ENCODE results near the gene KDM4F. TPM values are rescaled to one million over a fixed set of nuclear protein-coding genes. Genes with fewer than 3 reads are reported as not detected.

The KDM4F gene
- total and polyA plus RNA-seq, 2 of the 8 experiments (the other 6 are each of a cell fraction or from before 2014, with no cell fraction given), result not detected

DNA sequence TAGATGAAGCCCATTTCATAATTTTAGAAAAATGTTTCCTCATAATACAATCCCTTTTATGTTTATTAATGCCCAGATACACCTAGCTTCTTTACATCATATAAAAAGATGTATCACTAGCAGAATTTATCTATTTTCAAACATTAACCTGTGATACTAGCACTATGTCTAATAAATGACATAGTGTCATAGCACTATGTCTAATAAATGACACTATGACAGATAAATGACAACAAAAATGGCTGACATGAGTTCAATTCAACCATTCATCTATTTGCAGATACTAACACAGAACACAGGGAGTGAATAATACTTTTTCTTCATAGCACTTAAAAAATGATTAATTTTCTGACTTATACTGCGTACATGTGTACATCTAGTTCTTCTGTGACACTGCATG is 43.6 kb upstream of the KDM4F start (continued):
- TF ChIP-seq, protein P1, sequence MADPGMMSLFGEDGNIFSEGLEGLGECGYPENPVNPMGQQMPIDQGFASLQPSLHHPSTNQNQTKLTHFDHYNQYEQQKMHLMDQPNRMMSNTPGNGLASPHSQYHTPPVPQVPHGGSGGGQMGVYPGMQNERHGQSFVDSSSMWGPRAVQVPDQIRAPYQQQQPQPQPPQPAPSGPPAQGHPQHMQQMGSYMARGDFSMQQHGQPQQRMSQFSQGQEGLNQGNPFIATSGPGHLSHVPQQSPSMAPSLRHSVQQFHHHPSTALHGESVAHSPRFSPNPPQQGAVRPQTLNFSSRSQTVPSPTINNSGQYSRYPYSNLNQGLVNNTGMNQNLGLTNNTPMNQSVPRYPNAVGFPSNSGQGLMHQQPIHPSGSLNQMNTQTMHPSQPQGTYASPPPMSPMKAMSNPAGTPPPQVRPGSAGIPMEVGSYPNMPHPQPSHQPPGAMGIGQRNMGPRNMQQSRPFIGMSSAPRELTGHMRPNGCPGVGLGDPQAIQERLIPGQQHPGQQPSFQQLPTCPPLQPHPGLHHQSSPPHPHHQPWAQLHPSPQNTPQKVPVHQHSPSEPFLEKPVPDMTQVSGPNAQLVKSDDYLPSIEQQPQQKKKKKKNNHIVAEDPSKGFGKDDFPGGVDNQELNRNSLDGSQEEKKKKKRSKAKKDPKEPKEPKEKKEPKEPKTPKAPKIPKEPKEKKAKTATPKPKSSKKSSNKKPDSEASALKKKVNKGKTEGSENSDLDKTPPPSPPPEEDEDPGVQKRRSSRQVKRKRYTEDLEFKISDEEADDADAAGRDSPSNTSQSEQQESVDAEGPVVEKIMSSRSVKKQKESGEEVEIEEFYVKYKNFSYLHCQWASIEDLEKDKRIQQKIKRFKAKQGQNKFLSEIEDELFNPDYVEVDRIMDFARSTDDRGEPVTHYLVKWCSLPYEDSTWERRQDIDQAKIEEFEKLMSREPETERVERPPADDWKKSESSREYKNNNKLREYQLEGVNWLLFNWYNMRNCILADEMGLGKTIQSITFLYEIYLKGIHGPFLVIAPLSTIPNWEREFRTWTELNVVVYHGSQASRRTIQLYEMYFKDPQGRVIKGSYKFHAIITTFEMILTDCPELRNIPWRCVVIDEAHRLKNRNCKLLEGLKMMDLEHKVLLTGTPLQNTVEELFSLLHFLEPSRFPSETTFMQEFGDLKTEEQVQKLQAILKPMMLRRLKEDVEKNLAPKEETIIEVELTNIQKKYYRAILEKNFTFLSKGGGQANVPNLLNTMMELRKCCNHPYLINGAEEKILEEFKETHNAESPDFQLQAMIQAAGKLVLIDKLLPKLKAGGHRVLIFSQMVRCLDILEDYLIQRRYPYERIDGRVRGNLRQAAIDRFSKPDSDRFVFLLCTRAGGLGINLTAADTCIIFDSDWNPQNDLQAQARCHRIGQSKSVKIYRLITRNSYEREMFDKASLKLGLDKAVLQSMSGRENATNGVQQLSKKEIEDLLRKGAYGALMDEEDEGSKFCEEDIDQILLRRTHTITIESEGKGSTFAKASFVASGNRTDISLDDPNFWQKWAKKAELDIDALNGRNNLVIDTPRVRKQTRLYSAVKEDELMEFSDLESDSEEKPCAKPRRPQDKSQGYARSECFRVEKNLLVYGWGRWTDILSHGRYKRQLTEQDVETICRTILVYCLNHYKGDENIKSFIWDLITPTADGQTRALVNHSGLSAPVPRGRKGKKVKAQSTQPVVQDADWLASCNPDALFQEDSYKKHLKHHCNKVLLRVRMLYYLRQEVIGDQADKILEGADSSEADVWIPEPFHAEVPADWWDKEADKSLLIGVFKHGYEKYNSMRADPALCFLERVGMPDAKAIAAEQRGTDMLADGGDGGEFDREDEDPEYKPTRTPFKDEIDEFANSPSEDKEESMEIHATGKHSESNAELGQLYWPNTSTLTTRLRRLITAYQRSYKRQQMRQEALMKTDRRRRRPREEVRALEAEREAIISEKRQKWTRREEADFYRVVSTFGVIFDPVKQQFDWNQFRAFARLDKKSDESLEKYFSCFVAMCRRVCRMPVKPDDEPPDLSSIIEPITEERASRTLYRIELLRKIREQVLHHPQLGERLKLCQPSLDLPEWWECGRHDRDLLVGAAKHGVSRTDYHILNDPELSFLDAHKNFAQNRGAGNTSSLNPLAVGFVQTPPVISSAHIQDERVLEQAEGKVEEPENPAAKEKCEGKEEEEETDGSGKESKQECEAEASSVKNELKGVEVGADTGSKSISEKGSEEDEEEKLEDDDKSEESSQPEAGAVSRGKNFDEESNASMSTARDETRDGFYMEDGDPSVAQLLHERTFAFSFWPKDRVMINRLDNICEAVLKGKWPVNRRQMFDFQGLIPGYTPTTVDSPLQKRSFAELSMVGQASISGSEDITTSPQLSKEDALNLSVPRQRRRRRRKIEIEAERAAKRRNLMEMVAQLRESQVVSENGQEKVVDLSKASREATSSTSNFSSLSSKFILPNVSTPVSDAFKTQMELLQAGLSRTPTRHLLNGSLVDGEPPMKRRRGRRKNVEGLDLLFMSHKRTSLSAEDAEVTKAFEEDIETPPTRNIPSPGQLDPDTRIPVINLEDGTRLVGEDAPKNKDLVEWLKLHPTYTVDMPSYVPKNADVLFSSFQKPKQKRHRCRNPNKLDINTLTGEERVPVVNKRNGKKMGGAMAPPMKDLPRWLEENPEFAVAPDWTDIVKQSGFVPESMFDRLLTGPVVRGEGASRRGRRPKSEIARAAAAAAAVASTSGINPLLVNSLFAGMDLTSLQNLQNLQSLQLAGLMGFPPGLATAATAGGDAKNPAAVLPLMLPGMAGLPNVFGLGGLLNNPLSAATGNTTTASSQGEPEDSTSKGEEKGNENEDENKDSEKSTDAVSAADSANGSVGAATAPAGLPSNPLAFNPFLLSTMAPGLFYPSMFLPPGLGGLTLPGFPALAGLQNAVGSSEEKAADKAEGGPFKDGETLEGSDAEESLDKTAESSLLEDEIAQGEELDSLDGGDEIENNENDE (IDR thresholded peaks at IDR 0.05; ENCODE audit: insufficient replicate concordance, low read length), result no peak
- no peak for TF ChIP-seq CEBPB (IDR thresholded peaks at IDR 0.05; ENCODE audit: low read depth, low read length)
- TF ChIP-seq SRF (IDR thresholded peaks at IDR 0.05; ENCODE audit: low read depth, low read length), result no peak
- no peak for TF ChIP-seq HDAC6 (IDR thresholded peaks at IDR 0.05; ENCODE audit: low read depth, low read length)
- TF ChIP-seq SP4 (IDR thresholded peaks at IDR 0.05; ENCODE audit: low read length), result no peak
- TF ChIP-seq, protein P2, sequence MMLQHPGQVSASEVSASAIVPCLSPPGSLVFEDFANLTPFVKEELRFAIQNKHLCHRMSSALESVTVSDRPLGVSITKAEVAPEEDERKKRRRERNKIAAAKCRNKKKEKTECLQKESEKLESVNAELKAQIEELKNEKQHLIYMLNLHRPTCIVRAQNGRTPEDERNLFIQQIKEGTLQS (IDR thresholded peaks at IDR 0.05; ENCODE audit: insufficient read depth, low read depth, low read length), result no peak
